GM21717 (cell line): ENCODE measurements around the gene ANXA10.
"Not testable (repeated sequence)": the region's sequence is repeated elsewhere in the genome, so short reads cannot be mapped to it uniquely, and the experiment has no call there.

ENCODE experiments used
- ATAC-seq: cut with Tn5 transposase; IDR thresholded peaks from one replicate; pipeline ENCODE4 v1.9.1; 2021; ENCODE audit warnings: mild to moderate bottlenecking, moderate library complexity; ENCODE audit not compliant: unreplicated experiment

The ANXA10 gene

DNA sequence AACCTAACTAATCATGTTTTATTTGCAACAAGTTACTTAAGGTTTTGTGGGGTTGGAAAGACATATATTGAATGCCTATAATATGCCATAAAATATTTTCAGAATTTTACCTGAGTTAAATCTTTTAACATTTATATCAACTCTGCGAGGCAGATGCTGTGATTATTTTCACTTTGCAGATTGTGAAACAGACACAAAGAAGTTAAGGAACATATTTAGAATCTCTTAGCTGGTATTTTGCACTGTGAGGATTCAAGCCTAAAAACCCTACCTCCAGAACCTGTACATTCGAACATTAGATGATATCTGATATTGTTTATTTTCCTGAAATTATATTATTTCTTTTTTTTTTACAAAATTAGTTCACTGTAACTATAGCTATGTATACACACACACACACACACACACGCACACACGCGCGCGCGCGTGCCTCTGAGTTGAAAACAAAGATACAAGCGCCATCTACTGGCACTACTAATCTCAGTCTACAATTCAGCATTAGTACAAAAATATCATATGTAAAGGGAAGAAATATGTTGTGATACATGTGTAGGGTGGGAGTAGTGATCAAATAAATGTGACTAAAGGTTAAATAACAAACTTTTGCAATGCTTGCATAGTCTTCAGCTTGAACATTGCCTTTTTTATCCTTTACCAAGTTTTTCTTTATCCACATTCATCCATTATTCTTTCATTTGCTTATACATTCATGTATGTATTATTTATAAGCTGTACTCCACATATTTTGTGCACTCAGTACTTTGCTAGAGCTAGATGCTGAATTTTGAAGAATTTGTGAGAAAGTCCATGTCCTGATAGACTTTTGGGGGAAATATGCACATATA, 61.5 kb downstream of the ANXA10 start:
- ATAC-seq: peak; percentile 79

DNA sequence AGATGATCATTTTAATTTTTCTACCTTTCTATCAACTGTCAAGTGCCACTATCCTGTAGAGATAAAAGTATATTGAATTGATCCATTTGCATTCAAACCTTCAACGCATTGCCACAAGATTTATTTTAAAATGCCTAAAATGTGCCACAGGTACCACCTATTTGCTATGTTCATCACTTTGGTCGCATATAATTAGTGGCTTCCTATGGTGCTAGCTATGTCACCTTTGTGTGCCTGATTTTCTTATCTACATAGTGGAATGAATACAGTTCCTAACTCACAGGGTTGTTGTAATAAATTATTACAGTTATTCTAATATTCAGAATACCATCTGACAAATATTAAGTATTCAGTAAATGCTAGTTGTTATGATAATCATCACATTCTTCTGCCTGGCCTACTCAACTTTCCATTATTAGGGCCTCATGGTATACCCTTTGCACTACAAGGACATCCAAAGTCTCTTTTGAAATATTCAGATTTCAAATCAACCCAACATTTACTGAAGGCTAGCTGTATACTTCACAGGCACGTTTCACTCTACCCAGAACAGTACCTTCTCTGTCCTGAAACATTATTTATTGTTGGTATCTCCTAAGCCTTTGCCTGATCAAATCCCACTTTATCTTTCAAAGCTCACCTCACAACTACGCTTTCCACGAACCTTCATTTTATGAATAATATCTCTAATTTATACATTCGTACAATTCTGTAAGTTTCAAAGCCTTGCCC, 62.4 kb downstream of the ANXA10 start:
- ATAC-seq: no peak

DNA sequence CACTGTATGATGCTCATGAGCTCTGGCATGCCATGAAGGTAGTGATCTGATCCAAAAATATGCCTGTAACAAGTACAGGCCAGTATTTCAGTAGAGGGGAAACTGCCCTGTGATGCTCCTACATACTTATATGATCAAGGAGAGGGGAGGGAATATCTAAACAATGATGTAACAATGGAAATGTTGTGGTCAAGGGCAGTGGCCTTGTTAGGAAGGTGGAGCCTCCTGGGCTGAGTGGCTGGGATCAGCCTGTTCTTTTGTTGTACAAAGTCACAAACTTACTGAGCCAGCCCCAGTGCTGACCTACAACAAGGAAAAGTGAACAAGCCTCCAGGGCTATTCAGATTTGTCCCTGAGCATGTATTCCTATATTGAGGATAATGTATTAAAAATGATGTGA, 70.3 kb downstream of the ANXA10 start:
- ATAC-seq: no peak

DNA sequence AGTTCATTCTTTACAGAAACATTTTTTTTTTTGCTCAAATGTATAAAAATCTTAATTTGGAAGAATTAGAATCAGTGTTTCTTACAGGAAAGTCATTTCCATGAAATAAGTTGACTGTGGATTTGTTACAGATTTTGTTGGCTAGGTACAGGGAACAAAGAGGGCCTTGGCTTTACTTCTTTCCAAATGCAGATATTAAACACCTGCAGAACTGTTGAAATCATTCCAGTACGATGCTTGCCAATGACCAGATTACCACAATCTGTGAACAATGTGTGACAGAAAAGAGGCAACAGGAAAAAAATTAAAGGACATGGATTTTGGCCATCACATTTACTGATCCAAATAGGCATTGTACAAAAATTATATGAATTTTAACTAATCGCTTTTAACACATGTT, 70.8 kb downstream of the ANXA10 start:
- ATAC-seq: no peak

DNA sequence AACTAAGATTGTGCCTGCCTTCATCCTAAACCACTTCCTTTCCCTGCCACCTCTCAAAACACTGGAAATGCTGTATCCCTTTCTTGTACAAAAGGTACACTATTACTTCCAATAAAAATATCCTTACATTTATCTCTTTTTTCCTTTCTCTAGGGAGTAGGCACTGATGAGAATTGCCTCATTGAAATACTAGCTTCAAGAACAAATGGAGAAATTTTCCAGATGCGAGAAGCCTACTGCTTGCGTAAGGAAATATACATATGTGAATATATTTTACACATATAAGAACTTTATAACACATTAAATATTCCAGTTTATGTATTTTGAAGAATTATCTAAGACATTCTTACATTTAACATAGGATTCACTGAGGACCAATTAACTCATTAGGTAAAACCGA, 71.7 kb downstream of the ANXA10 start:
- ATAC-seq: no peak

DNA sequence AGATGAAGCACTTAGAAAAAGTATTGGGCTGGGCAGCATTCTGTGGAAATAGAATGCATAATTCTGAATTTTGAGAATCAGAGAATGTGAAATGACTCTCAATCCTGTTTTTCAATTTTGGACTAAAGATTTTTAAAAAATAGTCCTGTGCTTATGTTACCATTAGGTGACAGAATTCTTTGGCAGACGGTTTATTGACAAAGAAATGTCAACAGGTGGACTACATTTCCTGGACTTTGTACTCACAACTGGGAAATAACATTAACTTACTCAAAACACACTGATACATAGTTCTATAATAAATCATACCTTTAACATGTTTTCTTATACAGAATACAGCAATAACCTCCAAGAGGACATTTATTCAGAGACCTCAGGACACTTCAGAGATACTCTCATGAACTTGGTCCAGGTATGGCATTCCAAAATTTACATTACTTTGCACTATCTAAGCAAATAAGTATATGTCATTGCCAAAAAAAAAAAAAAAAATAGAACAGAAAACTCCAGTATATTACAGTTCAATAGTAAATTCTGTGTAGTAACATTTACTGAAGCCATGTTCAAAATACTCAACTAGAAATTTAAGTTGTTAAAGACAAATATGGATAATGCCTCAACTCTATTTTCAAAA, 72.7 kb downstream of the ANXA10 start:
- ATAC-seq: no peak

DNA sequence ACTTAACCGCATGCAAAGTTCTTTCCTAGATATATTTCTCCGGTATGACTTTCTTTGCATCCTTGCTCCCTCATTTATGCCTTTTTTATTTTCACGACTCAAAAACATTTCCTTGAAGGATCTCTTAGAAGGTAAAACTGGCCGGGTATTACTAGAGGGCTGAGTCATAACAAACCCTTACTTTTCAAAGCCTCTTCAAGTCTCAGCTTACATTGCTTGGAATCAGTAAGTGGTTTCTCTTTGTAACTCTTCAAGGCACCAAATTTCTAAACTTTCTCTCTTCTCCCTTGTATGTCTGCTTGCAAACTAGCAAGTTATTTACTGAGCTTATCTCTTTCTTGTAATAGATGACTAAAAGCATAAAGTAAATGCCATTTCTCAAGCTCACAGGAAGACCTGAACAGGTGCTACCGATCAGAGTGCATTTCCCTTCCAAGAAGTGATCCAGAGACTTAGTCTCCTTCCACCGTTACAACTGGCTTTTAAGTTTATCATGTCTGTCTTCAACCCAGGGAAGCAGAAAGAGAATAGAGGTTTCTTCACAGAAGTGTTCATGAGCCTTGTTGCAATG, 75.5 kb downstream of the ANXA10 start:
- ATAC-seq: peak; percentile 98

DNA sequence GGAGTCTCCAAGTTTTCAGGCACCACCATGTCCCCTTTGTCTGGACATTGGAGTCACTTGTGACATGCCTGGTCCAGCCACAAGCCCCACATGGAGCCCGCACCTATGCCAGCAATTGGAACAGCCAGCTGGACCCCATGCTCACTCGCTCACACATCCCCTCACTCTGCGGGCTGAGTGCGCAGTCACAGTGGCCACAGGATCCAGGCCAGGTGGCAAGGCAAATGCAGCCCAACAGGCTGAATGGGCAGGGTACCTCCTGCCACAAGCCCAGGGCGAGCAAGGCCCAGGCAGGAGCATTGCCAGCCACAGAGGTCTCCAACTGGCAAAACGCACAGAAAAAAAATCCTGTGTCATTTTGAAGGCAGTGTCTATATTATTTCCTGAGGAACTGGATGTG, 82.0 kb downstream of the ANXA10 start:
- no peak for ATAC-seq

DNA sequence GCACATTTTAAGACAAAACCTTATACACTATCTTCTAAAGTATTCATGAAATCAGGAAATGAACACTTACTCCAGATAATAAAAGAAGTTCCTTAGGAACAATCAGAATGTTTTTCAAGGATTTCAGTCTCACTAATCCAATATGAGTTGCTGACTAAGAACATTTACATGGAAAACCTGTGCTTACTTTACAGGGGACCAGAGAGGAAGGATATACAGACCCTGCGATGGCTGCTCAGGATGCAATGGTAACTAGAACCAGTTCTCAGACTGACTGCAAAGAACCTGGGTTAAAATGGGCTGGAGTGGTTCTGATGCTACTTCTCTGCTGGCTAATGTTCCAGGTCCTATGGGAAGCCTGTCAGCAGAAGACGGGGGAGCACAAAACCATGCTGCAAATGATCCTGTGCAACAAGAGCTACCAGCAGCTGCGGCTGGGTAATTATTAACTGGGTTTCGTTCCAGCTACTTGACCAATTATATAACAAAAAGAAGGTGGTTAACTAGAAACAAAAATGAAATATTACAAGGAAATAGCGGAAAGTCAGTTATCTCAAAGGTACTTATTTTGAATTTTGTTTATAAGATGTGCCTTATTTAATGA, 85.3 kb downstream of the ANXA10 start:
- ATAC-seq: no peak

DNA sequence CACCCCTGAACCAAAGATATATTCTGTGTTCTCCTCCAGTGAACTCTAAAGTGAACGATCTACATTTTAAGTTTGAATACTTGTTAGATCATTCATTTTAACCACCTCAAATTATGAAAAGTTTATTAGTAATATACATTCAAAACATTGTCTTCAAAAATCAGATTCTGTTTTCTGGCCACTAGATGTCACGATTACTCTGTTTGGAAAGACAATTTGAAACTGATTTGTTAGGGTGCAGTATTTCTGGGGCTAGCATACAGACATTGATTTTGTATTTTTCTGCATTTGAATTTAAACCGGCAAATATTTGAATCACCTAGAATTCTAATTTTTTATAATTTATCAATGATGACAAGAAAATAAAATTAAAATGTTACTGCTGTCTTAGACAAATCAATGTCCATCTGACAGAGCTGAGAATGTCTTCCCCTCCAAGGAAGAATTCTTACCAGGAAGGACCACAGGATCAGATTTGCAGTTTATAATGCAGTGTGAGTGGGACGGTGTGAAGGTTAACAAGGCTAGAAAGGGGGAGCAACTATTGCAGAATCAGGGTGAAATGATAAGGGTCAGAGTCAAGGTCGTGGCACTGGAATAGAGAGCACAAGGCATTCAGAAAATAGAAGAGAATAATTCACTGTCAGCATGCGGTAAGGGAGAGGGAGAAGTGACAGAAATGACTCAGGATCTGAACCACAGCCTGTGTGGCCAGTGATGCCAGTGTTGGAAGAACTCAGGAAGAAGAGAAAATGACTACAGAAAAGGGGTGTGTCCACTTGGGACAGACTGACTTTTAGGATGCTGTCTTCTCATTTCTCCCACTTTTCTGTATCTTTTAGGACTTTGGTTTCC, 91.6 kb downstream of the ANXA10 start:
- ATAC-seq: no peak

DNA sequence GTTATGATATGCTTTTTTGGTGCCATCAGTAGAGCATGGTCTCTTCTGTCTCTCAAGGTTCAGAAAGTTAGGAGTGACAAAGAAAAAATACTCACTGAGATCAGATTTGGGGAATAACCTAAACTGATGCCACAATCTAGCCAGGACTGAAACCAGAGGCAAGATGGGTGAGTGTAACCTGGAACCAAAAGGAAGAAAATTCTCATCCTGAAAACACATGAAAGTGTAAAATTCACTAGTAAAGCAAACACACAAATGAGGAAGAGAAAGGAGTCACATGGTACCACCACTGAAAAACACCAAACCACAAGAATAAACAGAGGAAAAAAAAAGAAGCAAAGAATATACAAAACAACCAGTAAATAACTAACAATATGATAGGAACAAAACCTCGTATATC, 96.4 kb downstream of the ANXA10 start:
- peak; percentile 87 for ATAC-seq

DNA sequence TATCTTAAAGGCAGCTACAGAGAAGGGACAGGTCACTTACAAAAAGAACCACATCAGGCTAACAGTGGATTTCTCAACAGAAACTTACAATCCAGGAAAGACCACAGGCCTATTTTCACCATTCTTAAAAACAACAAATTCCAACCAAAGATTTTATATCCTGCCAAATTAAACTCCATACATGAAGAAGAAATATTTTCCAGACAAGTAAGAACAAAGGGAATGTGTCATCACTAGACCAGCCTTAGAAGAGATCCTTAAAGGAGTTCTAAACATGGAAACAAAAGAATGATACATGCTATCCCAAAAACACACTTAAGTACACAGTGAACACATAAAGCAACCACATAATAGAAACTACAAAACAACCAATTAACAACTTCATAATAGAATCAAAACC, 105.6 kb downstream of the ANXA10 start:
- ATAC-seq: no peak

DNA sequence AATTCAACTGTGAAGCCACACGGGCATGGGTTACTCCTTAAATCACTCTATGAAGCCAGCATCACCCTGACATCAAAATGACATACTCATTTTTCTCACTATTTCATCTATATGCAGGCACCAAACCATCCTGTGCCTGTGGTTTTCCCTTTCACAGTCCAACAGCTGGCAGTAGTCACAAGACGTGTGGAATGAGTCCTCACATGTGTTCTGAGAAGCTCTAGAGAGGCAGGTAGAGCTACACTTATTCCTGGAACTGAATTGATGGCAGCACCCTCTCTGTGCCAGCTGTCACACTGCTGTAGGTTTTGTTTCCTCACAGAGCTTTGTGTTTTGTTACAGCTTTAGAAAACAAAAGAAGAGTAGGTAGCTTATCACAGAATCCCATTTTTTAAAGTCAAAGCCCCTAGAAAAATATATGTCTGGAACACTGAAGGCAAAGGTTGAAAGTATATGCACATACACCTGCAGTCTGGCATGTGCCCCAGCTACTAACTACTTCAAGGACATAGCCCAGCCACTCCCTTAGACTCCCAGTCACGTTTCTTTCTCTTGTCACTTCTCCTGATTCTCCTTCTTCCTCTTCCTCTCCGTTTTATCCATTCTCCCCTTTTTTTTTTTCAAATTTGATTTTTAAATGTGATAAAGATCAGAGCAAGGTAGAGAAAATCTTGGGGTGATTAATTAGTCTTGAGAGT, 107.1 kb downstream of the ANXA10 start:
- ATAC-seq: peak; percentile 88

DNA sequence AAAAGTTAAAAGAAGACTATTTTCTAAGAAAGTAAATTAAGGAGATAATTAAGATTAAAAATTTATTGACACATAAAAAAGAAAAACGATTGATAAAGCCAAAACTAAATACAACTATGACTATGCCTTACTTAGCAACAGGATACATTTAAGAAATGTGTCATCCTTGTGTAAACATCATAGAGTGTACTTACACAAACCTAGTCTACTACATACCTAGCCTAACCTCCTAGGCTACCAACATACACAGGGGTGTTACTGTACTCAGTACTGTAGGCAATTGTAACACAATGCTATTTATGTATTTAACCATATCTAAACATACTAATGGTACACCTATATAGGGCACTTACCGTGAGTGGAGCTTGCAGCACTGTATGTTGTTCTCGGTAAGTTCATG, 108.3 kb downstream of the ANXA10 start:
- ATAC-seq: no peak

DNA sequence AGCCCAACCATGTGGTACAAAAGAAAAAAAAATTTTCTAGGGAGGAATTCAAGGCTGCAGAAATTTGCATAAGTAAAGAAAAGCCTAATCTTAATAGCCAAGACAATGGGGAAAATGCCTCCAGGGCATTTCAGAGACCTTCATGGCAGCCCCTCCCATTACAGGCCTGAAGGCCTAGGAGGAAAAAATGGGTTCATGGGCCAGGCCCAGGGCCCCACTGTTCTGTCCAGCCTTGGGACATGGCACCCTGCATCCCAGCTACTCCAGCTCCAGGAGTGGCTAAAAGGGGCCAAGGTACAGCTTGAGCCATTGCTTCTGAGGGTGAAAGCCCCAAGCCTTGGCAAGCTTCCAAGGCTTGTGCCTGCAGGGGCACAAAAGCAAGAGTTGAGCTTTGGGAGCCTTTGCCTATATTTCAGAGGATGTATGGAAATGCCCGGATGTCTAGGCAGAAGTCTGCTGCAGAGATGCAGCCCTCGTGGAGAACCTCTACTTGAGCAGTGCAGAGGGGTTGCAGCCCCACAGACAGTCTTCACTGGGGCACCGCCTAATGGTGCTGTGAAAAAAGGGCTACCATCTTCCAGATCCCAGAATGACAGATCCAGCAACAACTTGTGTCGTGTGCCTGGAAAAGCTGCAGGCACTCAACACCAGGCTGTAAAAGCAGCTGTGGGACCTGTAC, 111.0 kb downstream of the ANXA10 start:
- no peak for ATAC-seq

DNA sequence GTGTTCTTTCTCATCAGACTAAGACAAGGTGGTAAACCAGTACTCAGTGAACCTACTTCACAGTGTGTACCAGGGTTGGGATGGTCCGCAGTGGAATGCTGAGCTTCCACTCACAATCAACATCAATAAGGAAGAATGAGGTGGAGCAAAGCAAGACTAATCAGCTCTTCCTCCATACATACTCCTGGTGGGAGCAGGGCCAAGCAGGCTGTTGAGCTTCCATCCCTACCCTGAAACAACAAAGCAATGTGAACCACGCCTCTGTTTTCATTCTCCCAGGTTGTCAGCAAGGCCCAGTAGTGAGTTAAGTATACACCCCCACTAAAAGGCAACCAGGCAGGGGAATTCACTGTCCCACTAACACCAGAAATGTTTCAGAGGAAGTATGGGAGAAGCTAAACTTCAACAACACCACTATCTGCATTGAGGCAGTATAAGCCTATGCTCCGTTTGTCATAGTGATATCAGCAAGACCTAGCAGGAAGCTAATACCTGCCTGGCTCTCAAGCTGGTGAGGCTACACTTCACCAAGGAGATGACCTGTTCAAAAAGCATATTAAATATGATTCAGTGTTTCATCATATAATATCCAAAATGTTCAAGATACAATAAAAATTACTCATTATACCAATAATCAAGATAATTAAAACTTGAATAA, 116.7 kb downstream of the ANXA10 start:
- no peak for ATAC-seq

DNA sequence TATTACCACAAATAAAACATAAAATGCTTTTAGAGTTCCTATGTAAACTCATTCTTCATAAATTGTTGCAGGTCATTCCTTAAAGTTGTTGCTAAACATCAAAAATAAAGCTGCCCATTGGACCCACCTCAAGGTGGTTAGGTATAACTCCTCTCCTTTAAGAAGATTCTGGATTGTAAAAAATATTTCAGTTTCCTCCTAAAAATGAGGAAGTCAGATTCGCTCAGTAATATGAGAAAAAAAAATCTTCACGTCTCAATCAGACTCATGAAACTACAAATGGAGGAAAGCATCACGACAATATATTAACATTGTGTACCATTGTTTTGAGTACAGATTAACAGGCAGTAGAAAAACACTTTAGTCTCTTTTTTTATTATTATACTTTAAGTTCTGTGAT, 120.3 kb downstream of the ANXA10 start:
- no peak for ATAC-seq

DNA sequence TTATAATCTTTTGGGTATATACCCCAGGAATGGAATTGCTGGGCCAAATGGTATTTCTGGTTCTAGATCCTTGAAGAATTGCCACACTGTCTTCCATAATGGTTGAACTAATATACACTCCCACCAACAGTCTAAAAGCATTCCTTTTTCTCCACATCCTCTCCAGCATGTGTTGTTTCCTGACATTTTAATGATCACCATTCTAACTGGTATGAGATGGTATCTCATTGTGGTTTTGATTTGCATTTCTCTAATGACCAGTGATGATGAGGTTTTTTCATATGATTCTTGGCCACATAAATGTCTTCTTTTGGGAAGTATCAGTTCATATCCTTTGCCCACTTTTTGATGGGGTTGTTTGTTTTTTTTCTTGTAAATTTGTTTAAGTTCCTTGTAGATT, 121.2 kb downstream of the ANXA10 start:
- ATAC-seq: not testable (repeated sequence)

DNA sequence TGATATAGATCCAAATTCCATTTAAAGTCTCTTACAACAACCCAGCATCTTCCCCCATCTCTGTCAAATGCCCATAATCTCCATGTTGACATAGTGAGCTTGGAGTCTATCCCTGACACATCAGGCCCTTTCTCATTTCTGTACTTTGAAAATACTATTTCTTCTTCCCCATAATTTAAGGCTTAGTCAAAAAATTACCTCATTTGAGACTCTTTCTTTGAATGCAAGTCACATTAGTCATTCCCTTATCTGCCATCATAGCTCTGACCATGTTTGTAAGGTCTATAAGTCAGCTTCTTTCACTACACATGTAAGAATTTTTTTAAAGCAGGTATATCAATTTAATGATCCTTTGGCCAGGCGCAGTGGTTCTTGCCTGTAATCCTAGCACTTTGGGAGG, 126.3 kb downstream of the ANXA10 start:
- ATAC-seq: no peak
